ENCODE data around the gene NOTUM.
A peak's percentile ranks its signal among the peaks of the same experiment; 100 is the strongest.
"Not testable (repeated sequence)": the region's sequence is repeated elsewhere in the genome, so short reads cannot be mapped to it uniquely, and the experiment has no call there.

The NOTUM gene

GRCh38 chr17:81922566-81923301 lies 38.3 kb downstream of the NOTUM start:
- no peak for DNase-seq

- DNase-seq: no peak
Measured at GRCh38 chr17:81921996-81922565, 38.9 kb downstream of the NOTUM start.

- no peak for DNase-seq
Measured at GRCh38 chr17:81921537-81921862, 39.5 kb downstream of the NOTUM start.

- no peak for DNase-seq
Measured at GRCh38 chr17:81920612-81921536, 40.1 kb downstream of the NOTUM start.

- DNase-seq: no peak
Measured at GRCh38 chr17:81918832-81919545, 42.0 kb downstream of the NOTUM start.

- DNase-seq: not testable (repeated sequence)
Measured at GRCh38 chr17:81918333-81918669, 42.7 kb downstream of the NOTUM start.

- peak; percentile 56 for DNase-seq
Measured at GRCh38 chr17:81917565-81918332, 43.2 kb downstream of the NOTUM start, which contains the start of gene SIRT7. Gene SIRT7 (minus strand): TSS chr17:81918176. CDS start chr17:81918131, 45 bp downstream.

GRCh38 chr17:81916234-81917001 lies 44.6 kb downstream of the NOTUM start:
- DNase-seq: no peak

GRCh38 chr17:81915331-81915730 lies 45.7 kb downstream of the NOTUM start:
- no peak for DNase-seq

GRCh38 chr17:81914103-81914850 lies 46.7 kb downstream of the NOTUM start:
- DNase-seq: no peak

GRCh38 chr17:81913394-81914102 lies 47.4 kb downstream of the NOTUM start:
- DNase-seq: no peak

GRCh38 chr17:81912441-81913309 lies 48.3 kb downstream of the NOTUM start:
- DNase-seq: no peak

GRCh38 chr17:81911969-81912368 lies 49.0 kb downstream of the NOTUM start:
- DNase-seq: no peak

- peak; percentile 19 for DNase-seq
Measured at GRCh38 chr17:81911277-81911961, 49.6 kb downstream of the NOTUM start, which contains the start of gene PCYT2. Gene PCYT2 (minus strand): TSS chr17:81911399. CDS start chr17:81911355, 44 bp downstream.

- DNase-seq: no peak
Measured at GRCh38 chr17:81910840-81911276, 50.1 kb downstream of the NOTUM start.

GRCh38 chr17:81909966-81910839 lies 50.8 kb downstream of the NOTUM start:
- no peak for DNase-seq

GRCh38 chr17:81909231-81909630 lies 51.8 kb downstream of the NOTUM start:
- DNase-seq: no peak

Data from DMS79 treated with DMSO at 0.1 percent for 48 hours (cell line).